ENCODE results near the gene YBEY.

DNA sequence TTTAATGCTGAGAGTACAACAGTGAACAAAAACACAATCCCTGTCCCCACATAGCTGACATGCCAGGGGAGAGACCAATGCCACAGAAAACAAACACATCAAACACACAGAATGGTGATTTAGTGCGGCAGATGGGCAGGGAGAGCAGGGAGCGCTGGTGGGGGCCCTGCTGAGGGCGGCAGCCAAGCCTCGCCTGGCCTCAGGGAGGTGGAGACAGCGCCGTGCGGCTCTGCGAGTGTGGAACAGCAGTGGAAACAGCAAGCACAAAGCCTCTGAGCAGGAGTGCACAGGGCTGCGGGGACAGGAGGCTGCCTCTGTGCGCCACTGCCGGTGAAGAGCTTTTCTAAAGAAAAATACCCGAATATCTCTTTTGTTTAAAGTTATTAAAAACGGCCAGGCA lies 17.8 kb upstream of the YBEY start:
- TF ChIP-seq, protein P1, sequence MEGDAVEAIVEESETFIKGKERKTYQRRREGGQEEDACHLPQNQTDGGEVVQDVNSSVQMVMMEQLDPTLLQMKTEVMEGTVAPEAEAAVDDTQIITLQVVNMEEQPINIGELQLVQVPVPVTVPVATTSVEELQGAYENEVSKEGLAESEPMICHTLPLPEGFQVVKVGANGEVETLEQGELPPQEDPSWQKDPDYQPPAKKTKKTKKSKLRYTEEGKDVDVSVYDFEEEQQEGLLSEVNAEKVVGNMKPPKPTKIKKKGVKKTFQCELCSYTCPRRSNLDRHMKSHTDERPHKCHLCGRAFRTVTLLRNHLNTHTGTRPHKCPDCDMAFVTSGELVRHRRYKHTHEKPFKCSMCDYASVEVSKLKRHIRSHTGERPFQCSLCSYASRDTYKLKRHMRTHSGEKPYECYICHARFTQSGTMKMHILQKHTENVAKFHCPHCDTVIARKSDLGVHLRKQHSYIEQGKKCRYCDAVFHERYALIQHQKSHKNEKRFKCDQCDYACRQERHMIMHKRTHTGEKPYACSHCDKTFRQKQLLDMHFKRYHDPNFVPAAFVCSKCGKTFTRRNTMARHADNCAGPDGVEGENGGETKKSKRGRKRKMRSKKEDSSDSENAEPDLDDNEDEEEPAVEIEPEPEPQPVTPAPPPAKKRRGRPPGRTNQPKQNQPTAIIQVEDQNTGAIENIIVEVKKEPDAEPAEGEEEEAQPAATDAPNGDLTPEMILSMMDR (IDR thresholded peaks at IDR 0.05; ENCODE audit: low read depth, low read length): no peak
- TF ChIP-seq EZH2phosphoT487 (IDR thresholded peaks at IDR 0.05; ENCODE audit: low read depth): no peak
